ENCODE data around the gene ANKDD1A. TPM values are rescaled to one million over a fixed set of nuclear protein-coding genes. Genes with fewer than 3 reads are reported as not detected.

The ANKDD1A gene
- total and polyA plus RNA-seq, 7 donors = 0.60 to 9.4 (median 6.2) TPM; not detected in 1

DNA sequence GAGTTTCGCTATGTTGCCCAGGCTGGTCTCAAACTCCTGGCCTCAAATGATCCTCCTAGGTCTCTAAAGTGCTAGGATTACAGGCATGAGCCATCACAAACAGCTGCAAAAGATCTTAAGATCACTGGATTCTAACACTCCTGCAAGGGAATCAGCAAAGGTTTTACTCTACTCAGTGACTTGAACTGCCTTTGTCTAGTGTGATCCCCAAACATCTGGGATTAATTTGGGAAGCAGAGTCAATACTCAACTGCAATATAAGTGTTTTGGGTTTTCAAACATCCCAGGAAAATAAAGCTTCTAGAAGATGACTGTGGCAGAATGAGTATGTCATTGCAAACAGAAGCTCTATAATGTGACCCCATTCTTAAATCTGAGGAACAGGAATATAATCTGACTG, 70.8 kb downstream of the ANKDD1A start:
- H3K27ac ChIP-seq = no peak overlapping the region
- no peaks in the 10 kb centered on the region for H3K9me3 ChIP-seq
- TF ChIP-seq, protein P1, sequence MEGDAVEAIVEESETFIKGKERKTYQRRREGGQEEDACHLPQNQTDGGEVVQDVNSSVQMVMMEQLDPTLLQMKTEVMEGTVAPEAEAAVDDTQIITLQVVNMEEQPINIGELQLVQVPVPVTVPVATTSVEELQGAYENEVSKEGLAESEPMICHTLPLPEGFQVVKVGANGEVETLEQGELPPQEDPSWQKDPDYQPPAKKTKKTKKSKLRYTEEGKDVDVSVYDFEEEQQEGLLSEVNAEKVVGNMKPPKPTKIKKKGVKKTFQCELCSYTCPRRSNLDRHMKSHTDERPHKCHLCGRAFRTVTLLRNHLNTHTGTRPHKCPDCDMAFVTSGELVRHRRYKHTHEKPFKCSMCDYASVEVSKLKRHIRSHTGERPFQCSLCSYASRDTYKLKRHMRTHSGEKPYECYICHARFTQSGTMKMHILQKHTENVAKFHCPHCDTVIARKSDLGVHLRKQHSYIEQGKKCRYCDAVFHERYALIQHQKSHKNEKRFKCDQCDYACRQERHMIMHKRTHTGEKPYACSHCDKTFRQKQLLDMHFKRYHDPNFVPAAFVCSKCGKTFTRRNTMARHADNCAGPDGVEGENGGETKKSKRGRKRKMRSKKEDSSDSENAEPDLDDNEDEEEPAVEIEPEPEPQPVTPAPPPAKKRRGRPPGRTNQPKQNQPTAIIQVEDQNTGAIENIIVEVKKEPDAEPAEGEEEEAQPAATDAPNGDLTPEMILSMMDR (IDR thresholded peaks at IDR 0.05) = no peak
- TF ChIP-seq POLR2A (IDR thresholded peaks at IDR 0.05) = no peak
- TF ChIP-seq POLR2AphosphoS5 (IDR thresholded peaks at IDR 0.05) = no peak
- no peak for TF ChIP-seq EP300 (IDR thresholded peaks at IDR 0.05)
- peaks cover 0 to 17% (median 11%) of the 10 kb centered on the region in 4 donors for H3K4me1 ChIP-seq
- WGBS, 2 donors = 97 to 98% methylated on average over 1 of the region's 1 CpG
- H3K36me3 ChIP-seq = peaks cover 0 to 29% (median 11%) of the 10 kb centered on the region in 4 donors
- no peak for DNase-seq
- H3K27me3 ChIP-seq = no peaks in the 10 kb centered on the region
- intact Hi-C loops (cut with DNase I) = no loop called here
- no peak overlapping the region for H3K4me3 ChIP-seq

DNA sequence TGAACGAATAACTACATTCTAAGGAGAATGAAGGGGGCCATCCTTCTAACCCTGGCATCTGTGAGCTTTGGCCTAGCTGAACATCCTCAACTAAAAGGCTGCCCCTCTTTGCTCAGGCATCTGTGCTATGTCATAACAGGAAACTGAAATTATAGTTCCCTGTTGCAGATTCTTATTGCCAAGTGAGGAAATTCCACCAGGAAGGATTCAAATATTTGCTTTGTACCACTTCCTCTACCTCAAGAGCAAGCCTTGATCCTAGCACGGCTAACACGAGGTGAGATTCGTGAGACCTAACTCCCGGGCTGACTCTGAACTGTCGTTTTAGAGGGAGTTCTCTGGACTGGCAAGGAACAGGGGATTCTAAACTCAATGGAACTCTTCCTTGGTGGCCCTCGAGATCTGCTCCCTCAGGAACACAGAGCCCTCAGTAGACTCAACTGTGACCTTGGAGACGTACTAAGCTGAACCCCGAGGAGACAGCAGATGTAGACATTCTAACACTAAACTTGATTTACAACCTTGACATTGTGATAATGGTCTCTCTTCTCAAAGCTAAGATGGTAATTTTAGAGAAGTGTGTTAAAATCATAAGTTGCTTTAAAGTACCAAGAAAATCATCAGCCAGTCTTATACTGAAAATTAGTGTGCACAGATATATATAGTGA, 73.8 kb downstream of the ANKDD1A start:
- Histone ChIP-seq H3K27me3 (no peaks in the 10 kb centered on the region), H3K27ac (peak overlapping the region; percentile 43 to 75 (median 59)), H3K4me3 (no peak overlapping the region), H3K9me3 (no peaks in the 10 kb centered on the region), H3K36me3 (peaks cover 0 to under 1% (median 0%) of the 10 kb centered on the region in 4 donors), H3K4me1 (peaks cover 0 to 34% (median 26%) of the 10 kb centered on the region in 4 donors)
- 16 to 26% methylated on average over 9 of the region's 9 CpGs for WGBS, 2 donors
- TF ChIP-seq EP300 (IDR thresholded peaks at IDR 0.05) = no peak
- no peak for TF ChIP-seq POLR2A (IDR thresholded peaks at IDR 0.05)
- TF ChIP-seq POLR2AphosphoS5 (IDR thresholded peaks at IDR 0.05) = no peak
- TF ChIP-seq, protein P1 (IDR thresholded peaks at IDR 0.05) = no peak
- intact Hi-C loops (cut with DNase I) = no loop called here
- DNase-seq = no peak

DNA sequence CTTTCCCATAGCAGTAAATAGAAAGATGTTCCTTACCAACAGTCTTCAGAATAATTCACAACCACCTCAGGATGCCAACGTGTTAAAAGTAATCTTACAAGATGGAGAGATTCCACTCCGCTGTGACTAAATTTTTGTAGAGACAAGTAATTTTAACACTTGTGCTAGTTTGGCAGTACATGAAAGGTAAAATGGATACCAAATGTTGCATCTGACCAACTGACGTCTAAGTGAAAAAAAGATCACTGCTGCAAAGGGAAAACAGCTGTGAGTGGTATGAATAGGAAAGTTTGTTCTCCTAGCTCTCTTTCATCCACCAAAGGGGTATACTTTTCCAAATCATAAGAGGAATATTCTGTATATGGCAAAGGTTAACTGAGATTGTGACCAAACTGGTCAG, 75.4 kb downstream of the ANKDD1A start:
- WGBS, 2 donors = 75 to 77% methylated on average over 3 of the region's 3 CpGs
- H3K36me3 ChIP-seq = no peaks in the 10 kb centered on the region
- no peak overlapping the region for H3K4me3 ChIP-seq
- H3K4me1 ChIP-seq = peaks cover 0 to 35% (median 27%) of the 10 kb centered on the region in 4 donors
- intact Hi-C loops (cut with DNase I) = no loop called here
- no peak overlapping the region for H3K27ac ChIP-seq
- H3K9me3 ChIP-seq = no peaks in the 10 kb centered on the region
- no peak for TF ChIP-seq EP300 (IDR thresholded peaks at IDR 0.05)
- TF ChIP-seq POLR2A (IDR thresholded peaks at IDR 0.05) = no peak
- no peak for TF ChIP-seq POLR2AphosphoS5 (IDR thresholded peaks at IDR 0.05)
- TF ChIP-seq, protein P1 (IDR thresholded peaks at IDR 0.05) = no peak
- no peak for DNase-seq
- H3K27me3 ChIP-seq = no peaks in the 10 kb centered on the region

DNA sequence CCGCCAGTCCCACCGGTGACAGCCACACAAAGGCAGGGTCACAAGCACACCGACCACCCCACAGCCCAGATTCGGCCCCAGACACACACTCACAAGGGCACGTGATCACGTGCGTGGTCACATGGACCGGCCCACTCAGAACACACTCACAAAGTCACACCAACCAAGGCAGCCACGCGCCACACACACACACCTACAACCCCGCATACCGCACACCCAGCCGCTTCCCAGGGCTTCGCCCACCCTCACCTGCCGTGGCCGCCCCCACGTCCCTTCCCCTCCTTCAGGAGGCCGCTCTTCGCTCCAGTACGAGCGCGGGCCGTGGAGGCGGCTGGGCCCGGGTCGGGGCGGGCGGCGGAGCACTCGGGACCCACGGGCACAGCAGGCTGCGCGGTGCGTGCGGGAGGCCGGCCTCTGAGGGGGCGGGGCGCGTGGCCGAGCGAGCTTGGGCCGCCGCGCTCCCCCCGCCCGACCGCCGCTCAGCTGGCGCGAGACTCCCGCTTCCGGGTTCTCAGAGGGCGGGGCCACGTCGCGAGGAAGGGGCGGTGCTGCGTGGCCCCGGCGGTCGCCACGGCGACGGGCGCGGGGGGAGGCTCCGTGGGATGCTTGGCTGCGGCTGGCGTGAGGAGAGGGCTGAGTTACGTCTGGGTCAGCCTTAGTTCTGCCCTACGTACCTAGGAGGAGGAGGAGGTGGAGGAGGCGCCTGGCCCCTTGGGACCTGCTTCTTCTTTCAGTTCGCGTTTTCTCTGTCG, 77.9 kb downstream of the ANKDD1A start, which contains the start of gene SPG21:
TSS of gene SPG21 (minus strand) at position 499 of the 752 bp plus-strand sequence. CDS start 6,345 bp downstream, outside the sequence.
- TF ChIP-seq, protein P1 (IDR thresholded peaks at IDR 0.05) = no peak
- peak; percentile 70 to 90 (median 87) for TF ChIP-seq POLR2AphosphoS5 (IDR thresholded peaks at IDR 0.05)
- peak in 1 of 2 donors; percentile 54 for TF ChIP-seq POLR2A (IDR thresholded peaks at IDR 0.05)
- no peak for TF ChIP-seq EP300 (IDR thresholded peaks at IDR 0.05)
- Histone ChIP-seq H3K27ac (peak within 1 kb of the TSS; percentile 92 to 99 (median 96)), H3K4me3 (peak within 1 kb of the TSS; percentile 74 to 100 (median 81)), H3K27me3 (no peaks in the 10 kb centered on the region), H3K36me3 (no peaks in the 10 kb centered on the region), H3K9me3 (no peaks in the 10 kb centered on the region), H3K4me1 (peaks cover 0 to 35% (median 27%) of the 10 kb centered on the region in 4 donors)
- WGBS, 2 donors = 0% methylated on average over 75 of the region's 75 CpGs
- DNase-seq = peak; percentile 96
- intact Hi-C loops (cut with DNase I) = loop anchor here (5.0 to 10.0 kb wide), 3 partner anchors 98 to 255 kb away; partner anchors contain the start of gene PLEKHO2
